SU-DHL-6 (cell line): ENCODE results near the gene SPTSSB.

Experiments
- H2AFZ ChIP-seq: fragments of 200-600 bp; sonication (generic); 2 replicates; pipeline ENCODE4 v1.6.1; 2014; ENCODE audit warnings: low read depth, mild to moderate bottlenecking, moderate library complexity, mixed read lengths, antibody characterized with exemption, low read length; ENCODE audit not compliant: severe bottlenecking
- H3F3A ChIP-seq: fragments of 200-600 bp; shearing (Covaris generic); 2 replicates; pipeline ENCODE4 v1.6.0; 2016; ENCODE audit warnings: antibody characterized with exemption, mild to moderate bottlenecking; ENCODE audit not compliant: insufficient read depth
- H3K27ac ChIP-seq: fragments of 200-600 bp; sonication (generic); 2 replicates; pipeline ENCODE4 v1.5.1; 2016; ENCODE audit warnings: low read depth, mild to moderate bottlenecking, low read length, moderate library complexity, mixed read lengths
- H3K27me3 ChIP-seq: fragments of 200-600 bp; sonication (generic), shearing (Covaris generic); 2 replicates; pipeline ENCODE4 v1.6.0; 2014; ENCODE audit warnings: mild to moderate bottlenecking, low read length
- H3K36me3 ChIP-seq: fragments of 200-600 bp; sonication (generic); 2 replicates; pipeline ENCODE4 v1.6.1; 2014; ENCODE audit warnings: mild to moderate bottlenecking, low read length, mixed read lengths
- H3K4me2 ChIP-seq: fragments of 300-600, 200-600 bp; shearing (Covaris generic), sonication (generic); 2 replicates; pipeline ENCODE4 v1.6.0; 2014; ENCODE audit warnings: low read length, low read depth, mild to moderate bottlenecking; ENCODE audit not compliant: poor library complexity, severe bottlenecking
- H3K4me3 ChIP-seq: fragments of 200-600 bp; sonication (generic); 2 replicates; pipeline ENCODE4 v1.5.1; 2014; ENCODE audit warnings: antibody characterized with exemption, low read length, mild to moderate bottlenecking, mixed read lengths; ENCODE audit not compliant: insufficient read depth, poor library complexity, severe bottlenecking
- H3K79me2 ChIP-seq: fragments of 200-600 bp; sonication (generic); 2 replicates; pipeline ENCODE4 v1.6.1; 2014; ENCODE audit warnings: mild to moderate bottlenecking, low read length, moderate library complexity; ENCODE audit not compliant: insufficient read depth
- H3K9ac ChIP-seq: fragments of 200-600 bp; sonication (generic); 2 replicates; pipeline ENCODE4 v1.7.0; 2014; ENCODE audit warnings: mild to moderate bottlenecking, low read length
- H3K9me2 ChIP-seq: fragments of 200-600 bp; sonication (generic); replicated peaks from 2 replicates; pipeline ENCODE4 v1.6.1; 2014; ENCODE audit warnings: low read length; ENCODE audit not compliant: insufficient read depth
- H3K9me3 ChIP-seq: fragments of 200-600 bp; sonication (generic); 2 replicates; pipeline ENCODE4 v1.6.1; 2014; ENCODE audit warnings: low read length, mixed read lengths; ENCODE audit not compliant: insufficient read depth
- H4K20me1 ChIP-seq: fragments of 200-600 bp; sonication (generic); 2 replicates; pipeline ENCODE4 v1.6.1; 2014; ENCODE audit warnings: low read depth, mild to moderate bottlenecking, antibody characterized with exemption, low read length, moderate library complexity, mixed read lengths
- CTCF ChIP-seq: fragments of 200-600 bp; sonication (generic); IDR thresholded peaks from one replicate; pipeline ENCODE4 v1.5.1; 2017; ENCODE audit warnings: antibody characterized with exemption, mild to moderate bottlenecking, low read length, moderate library complexity; ENCODE audit not compliant: insufficient read depth, poor library complexity, severe bottlenecking
- EZH2phosphoT487 ChIP-seq: fragments of 200-600 bp; sonication (generic), shearing (Covaris generic); conservative IDR thresholded peaks from 2 replicates; pipeline ENCODE4 v1.6.1; 2018; ENCODE audit warnings: mild to moderate bottlenecking, antibody characterized with exemption, low read length, moderate library complexity, mixed read lengths

The SPTSSB gene

DNA sequence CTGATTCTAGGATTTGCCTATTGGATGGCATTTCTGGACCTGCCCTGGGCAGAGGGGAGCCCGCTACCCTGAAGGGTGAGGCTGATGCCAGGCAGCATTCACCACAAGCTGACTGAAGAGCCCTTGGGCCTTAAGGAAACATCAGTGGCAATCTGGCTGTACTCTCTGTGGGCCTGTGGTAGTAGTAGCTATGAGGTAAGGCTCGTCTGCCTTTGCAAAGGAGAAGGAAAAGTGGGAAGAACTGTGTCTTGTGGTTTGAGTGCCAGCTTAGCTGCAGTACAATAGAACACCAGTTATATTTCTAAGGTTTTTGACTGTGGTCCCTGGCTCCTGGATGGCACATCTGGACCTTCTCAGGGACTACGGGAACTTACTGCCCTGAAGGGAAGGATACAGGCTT is 51.5 kb downstream of the SPTSSB start:
- Histone ChIP-seq H3K27ac (no peak overlapping the region), H3F3A (no peaks in the 10 kb centered on the region), H4K20me1 (no peaks in the 10 kb centered on the region), H3K9me3 (no peaks in the 10 kb centered on the region), H3K79me2 (no peaks in the 10 kb centered on the region), H2AFZ (no peak overlapping the region), H3K27me3 (no peaks in the 10 kb centered on the region), H3K9me2 (no peaks in the 10 kb centered on the region), H3K9ac (no peak overlapping the region), H3K4me2 (no peak overlapping the region), H3K4me3 (no peak overlapping the region), H3K36me3 (no peaks in the 10 kb centered on the region)
- TF ChIP-seq CTCF: no peak
- no peak for TF ChIP-seq EZH2phosphoT487

GRCh38 chr3:161317077-161317476 is 54.2 kb downstream of the SPTSSB start:
- Histone ChIP-seq H3K9me3 (no peaks in the 10 kb centered on the region), H3K36me3 (no peaks in the 10 kb centered on the region), H3K4me3 (no peak overlapping the region), H3K9ac (no peak overlapping the region), H4K20me1 (no peaks in the 10 kb centered on the region), H3K27ac (no peak overlapping the region), H3F3A (no peaks in the 10 kb centered on the region), H2AFZ (no peak overlapping the region), H3K27me3 (no peaks in the 10 kb centered on the region), H3K9me2 (no peaks in the 10 kb centered on the region), H3K4me2 (no peak overlapping the region), H3K79me2 (no peaks in the 10 kb centered on the region)
- no peak for TF ChIP-seq CTCF
- TF ChIP-seq EZH2phosphoT487: no peak

GRCh38 chr3:161316006-161316689 is 55.2 kb downstream of the SPTSSB start:
- H3K9me3 ChIP-seq: no peaks in the 10 kb centered on the region
- no peaks in the 10 kb centered on the region for H3K27me3 ChIP-seq
- no peaks in the 10 kb centered on the region for H3K9me2 ChIP-seq
- H3K4me2 ChIP-seq: no peak overlapping the region
- no peaks in the 10 kb centered on the region for H4K20me1 ChIP-seq
- TF ChIP-seq EZH2phosphoT487 (no peak), CTCF (no peak)
- no peaks in the 10 kb centered on the region for H3K79me2 ChIP-seq
- no peak overlapping the region for H3K4me3 ChIP-seq
- no peaks in the 10 kb centered on the region for H3F3A ChIP-seq
- no peak overlapping the region for H3K9ac ChIP-seq
- H3K36me3 ChIP-seq: no peaks in the 10 kb centered on the region
- H3K27ac ChIP-seq: no peak overlapping the region
- H2AFZ ChIP-seq: no peak overlapping the region
